Heart right ventricle (tissue), 16 donors: ENCODE data around the gene TMEM176A. TPM values are rescaled to one million over a fixed set of nuclear protein-coding genes. Genes with fewer than 3 reads are reported as not detected.

ENCODE experiments used
- ATAC-seq, 8 donors: fragments of 200-7000 bp; cut with Tn5 transposase; one replicate each; pipeline ENCODE4 v1.9.1; 2020; ENCODE audit warnings: mild to moderate bottlenecking in 8 of 8, moderate library complexity in 8 of 8, moderate number of reproducible peaks in 1 of 8
- DNase-seq, 2 donors: peaks; one replicate each; pipeline ENCODE4 v3.0.0-alpha.2; 2020
- H3K27ac ChIP-seq, 10 donors: fragments of 200-600 bp; sonication (generic) in 2 of 10; one replicate each; pipeline versions ENCODE4 v1.5.0 to v1.8.0; 2020 to 2022; ENCODE audit warnings: mild to moderate bottlenecking in 3 of 10
- H3K27me3 ChIP-seq, 7 donors: fragments of 200-600 bp; one replicate each; pipeline ENCODE4 v1.8.0; 2021 to 2022; ENCODE audit warnings: mild to moderate bottlenecking in 2 of 7
- H3K36me3 ChIP-seq, 9 donors: fragments of 200-600 bp; sonication (generic) in 1 of 9; one replicate each; pipeline versions ENCODE4 v1.5.0 to v1.8.0; 2020 to 2022; ENCODE audit warnings: mild to moderate bottlenecking in 2 of 9
- H3K4me1 ChIP-seq, 9 donors: fragments of 200-600 bp; sonication (generic) in 1 of 9; one replicate each; pipeline versions ENCODE4 v1.5.0 to v1.8.0; 2020 to 2022; ENCODE audit warnings: mild to moderate bottlenecking in 4 of 9
- H3K4me3 ChIP-seq, 10 donors: fragments of 200-600 bp; sonication (generic) in 2 of 10; one replicate each; pipeline versions ENCODE4 v1.5.0 to v1.8.0; 2020 to 2022; ENCODE audit warnings: mild to moderate bottlenecking in 7 of 10, moderate library complexity in 2 of 10
- H3K9me3 ChIP-seq, 11 donors: fragments of 200-600 bp in 10 of 11; sonication (generic) in 2 of 11; one replicate each; pipeline versions ENCODE4 v1.5.0 to v1.8.0; 2013 to 2022; ENCODE audit warnings: mild to moderate bottlenecking in 2 of 11, control low read depth in 1 of 11, moderate library complexity in 1 of 11
- WGBS, 2 donors: extraction: QIAGEN DNeasy Blood & Tissue Kit; methylation state at CpG; one replicate each; pipeline ENCODE4 v1.1.7; 2013; ENCODE audit warnings: inconsistent platforms in 1 of 2; 5-methylcytosine and 5-hydroxymethylcytosine counted together
- intact Hi-C, 10 donors: fragments of 100-400 bp; cut with DNase I; formaldehyde crosslinking; loops; one replicate each; pipeline versions ENCODE4 v1.11.1 to v1.14.2; 2022
- polyA plus RNA-seq, 2 donors: library from polyadenylated mRNA; stranded (reverse); fragments of 200-250 nt; gene quantifications; one replicate each; pipeline ENCODE4 v1.2.3, GENCODE V29; 2013
- total RNA-seq, 10 donors: library from RNA; stranded (reverse); fragmentation: NEBNext Ultra II Directional in 3 of 10; extraction: Animal tissue kit (Norgen Biotek cat#: 25700) in 3 of 10; gene quantifications; one replicate each; pipeline versions ENCODE4 v1.2.1 to v1.2.4, GENCODE V29; 2021 to 2023
- TF ChIP-seq, protein P1 (sequence below), 9 donors: fragments of 200-600 bp; sonication (generic) in 2 of 9; IDR thresholded peaks; one replicate each; pipeline versions ENCODE4 v1.5.0 to v1.8.0; 2021 to 2022; ENCODE audit warnings: antibody characterized with exemption in 9 of 9, mild to moderate bottlenecking in 5 of 9, moderate library complexity in 1 of 9
- donor health status: Arrhythmogenic right ventricular cardiomyopathy.
- donor health status: ischemic (EF 13 %, LVEDD 7.1; RV severe dilation, severe dysfunction).
- donor health status: healthy with polysubstance abuse.
- donor health status: DM: no; HTN: yes; CAD: no.
- donor health status: DM: no; HTN: no; CAD: no.
- donor health status: ischemic (EF 25% LVEDD 6.9; RV normal size, moderate dysfunction).
- donor health status: ischemic (EF 25% LVEDD 5.7; RV mildly dilated, moderate dysfunction).
- donor health status: healthy.
- donor health status: DM: yes; HTN: yes; CAD: no.
- donor health status: Ischemic cardiomyopathy.
- donor health status: ischemic (EF 35%, LVEDD 5.7; RV mildly dilated, moderate dysfunction).
- donor health status: nonischemic (EF 11% LVEDD 7.7; RV severe dilation, severe dysfunction).
- donor health status: DM: yes; HTN: yes; CAD: no.
- donor health status: PGD.
- donor health status: ischemic (EF 29% LVEDD 5.4; RV normal size, mild dysfunction).
- donor health status: nonischemic (EF 23%, LVEDD 6.1; RV moderate dilation, normal function).

Gene TMEM176A
- total and polyA plus RNA-seq, 12 donors = 12.1 to 86.6 (median 18.7) TPM

DNA sequence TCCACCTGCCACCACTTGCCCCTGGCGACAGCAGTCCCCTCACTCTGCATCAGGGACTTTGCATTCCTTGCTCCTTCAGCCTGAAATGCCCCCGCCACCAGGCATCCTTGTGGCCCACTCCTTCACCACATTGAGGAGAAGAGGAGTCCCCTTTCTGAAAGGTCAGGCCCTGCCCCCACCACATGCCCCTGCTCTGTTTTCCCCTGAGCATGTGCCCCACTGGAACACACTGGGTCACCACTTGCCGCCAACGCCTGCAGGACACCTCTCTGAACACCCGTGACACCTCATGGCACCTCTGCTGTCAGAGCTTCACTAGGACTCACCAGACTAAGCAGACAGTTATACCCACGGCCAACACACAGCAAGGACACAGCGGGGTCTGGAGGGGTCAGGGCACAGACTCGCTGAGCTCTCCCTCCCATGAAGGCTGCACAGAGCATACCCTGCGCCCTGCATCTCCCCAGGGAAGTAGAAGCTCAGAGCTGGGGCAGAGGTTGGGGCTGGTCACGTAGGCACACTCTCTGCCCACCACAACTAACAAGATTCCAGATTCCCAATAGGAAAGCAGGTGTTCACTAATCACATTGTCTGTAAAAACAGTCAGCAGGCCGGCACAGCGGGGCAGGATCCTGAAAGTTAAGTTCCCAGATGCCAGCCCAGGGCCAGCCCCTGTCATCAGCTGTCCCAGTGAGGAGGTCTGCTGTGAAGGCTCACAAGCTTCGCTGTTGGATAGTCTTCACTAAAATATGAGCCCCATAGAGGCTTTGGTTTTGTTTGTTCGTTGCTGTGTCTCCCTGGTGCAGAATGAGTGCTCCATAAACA is 45.9 kb downstream of the TMEM176A start:
- Histone ChIP-seq H3K4me3 (no peak overlapping the region), H3K4me1 (peaks cover 0 to 18% (median 6%) of the 10 kb centered on the region in 9 donors), H3K27me3 (peaks cover 0 to 5% (median 0%) of the 10 kb centered on the region in 7 donors), H3K36me3 (no peaks in the 10 kb centered on the region), H3K27ac (no peak overlapping the region), H3K9me3 (no peaks in the 10 kb centered on the region)
- intact Hi-C loops = loop anchor here in 1 of 10 donors (5.0 kb wide), 1 partner anchor 49 kb away; no protein-coding TSS in a partner anchor
- TF ChIP-seq, protein P1, sequence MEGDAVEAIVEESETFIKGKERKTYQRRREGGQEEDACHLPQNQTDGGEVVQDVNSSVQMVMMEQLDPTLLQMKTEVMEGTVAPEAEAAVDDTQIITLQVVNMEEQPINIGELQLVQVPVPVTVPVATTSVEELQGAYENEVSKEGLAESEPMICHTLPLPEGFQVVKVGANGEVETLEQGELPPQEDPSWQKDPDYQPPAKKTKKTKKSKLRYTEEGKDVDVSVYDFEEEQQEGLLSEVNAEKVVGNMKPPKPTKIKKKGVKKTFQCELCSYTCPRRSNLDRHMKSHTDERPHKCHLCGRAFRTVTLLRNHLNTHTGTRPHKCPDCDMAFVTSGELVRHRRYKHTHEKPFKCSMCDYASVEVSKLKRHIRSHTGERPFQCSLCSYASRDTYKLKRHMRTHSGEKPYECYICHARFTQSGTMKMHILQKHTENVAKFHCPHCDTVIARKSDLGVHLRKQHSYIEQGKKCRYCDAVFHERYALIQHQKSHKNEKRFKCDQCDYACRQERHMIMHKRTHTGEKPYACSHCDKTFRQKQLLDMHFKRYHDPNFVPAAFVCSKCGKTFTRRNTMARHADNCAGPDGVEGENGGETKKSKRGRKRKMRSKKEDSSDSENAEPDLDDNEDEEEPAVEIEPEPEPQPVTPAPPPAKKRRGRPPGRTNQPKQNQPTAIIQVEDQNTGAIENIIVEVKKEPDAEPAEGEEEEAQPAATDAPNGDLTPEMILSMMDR (IDR thresholded peaks at IDR 0.05) = no peak
- WGBS, 2 donors = 92 to 94% methylated on average over 14 of the region's 14 CpGs
- no peak for DNase-seq
- ATAC-seq = peak in 3 of 8 donors; percentile 20 to 58 (median 31)

DNA sequence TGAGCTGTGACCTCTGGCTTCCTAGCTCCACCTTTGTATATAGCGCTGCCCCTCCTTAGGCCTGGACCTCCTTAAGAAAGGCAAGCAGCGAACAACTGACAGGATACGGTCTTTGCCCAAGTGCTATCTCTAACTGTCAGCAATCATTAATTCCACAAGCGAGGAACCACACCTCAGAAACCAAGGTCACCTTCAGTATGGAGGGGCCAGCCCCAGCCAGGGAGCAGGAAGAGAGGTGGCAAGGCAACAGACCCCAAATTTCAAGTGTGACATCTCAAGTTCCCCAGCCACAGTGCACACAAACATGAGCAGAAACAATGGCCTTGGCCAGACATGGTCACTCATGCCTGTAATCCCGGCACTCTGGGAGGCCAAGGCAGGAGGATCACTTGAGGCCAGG is 47.0 kb downstream of the TMEM176A start:
- DNase-seq (no peak), ATAC-seq (no peak)
- H3K4me1 ChIP-seq = peaks cover 0 to 18% (median 6%) of the 10 kb centered on the region in 9 donors
- no peak overlapping the region for H3K4me3 ChIP-seq
- TF ChIP-seq, protein P1 (IDR thresholded peaks at IDR 0.05) = no peak
- H3K36me3 ChIP-seq = no peaks in the 10 kb centered on the region
- WGBS, 2 donors = 88 to 89% methylated on average over 5 of the region's 5 CpGs
- no peaks in the 10 kb centered on the region for H3K9me3 ChIP-seq
- intact Hi-C loops = loop anchor here in 1 of 10 donors (5.0 kb wide), 1 partner anchor 50 kb away; no protein-coding TSS in a partner anchor
- no peak overlapping the region for H3K27ac ChIP-seq
- peaks cover 0 to 15% (median 0%) of the 10 kb centered on the region in 7 donors for H3K27me3 ChIP-seq

GRCh38 chr7:150848111-150848510 is 47.5 kb downstream of the TMEM176A start:
- TF ChIP-seq, protein P1 (IDR thresholded peaks at IDR 0.05) = no peak
- no peaks in the 10 kb centered on the region for H3K9me3 ChIP-seq
- DNase-seq (no peak), ATAC-seq (no peak)
- H3K27me3 ChIP-seq = peaks cover 0 to 17% (median 0%) of the 10 kb centered on the region in 7 donors
- no peaks in the 10 kb centered on the region for H3K36me3 ChIP-seq
- intact Hi-C loops = loop anchor here in 1 of 10 donors (5.0 kb wide), 1 partner anchor 51 kb away; no protein-coding TSS in a partner anchor
- WGBS, 2 donors = 86 to 95% methylated on average over 8 of the region's 8 CpGs
- peaks cover 0 to 18% (median 6%) of the 10 kb centered on the region in 9 donors for H3K4me1 ChIP-seq
- H3K4me3 ChIP-seq = no peak overlapping the region
- no peak overlapping the region for H3K27ac ChIP-seq

- Histone ChIP-seq H3K9me3 (no peaks in the 10 kb centered on the region), H3K27me3 (peaks cover 0 to 17% (median 0%) of the 10 kb centered on the region in 7 donors), H3K4me3 (no peak overlapping the region), H3K27ac (no peak overlapping the region), H3K4me1 (peaks cover 0 to 18% (median 6%) of the 10 kb centered on the region in 9 donors), H3K36me3 (no peaks in the 10 kb centered on the region)
- no peak for DNase-seq
- 85 to 90% methylated on average over 3 of the region's 3 CpGs for WGBS, 2 donors
- intact Hi-C loops = loop anchor here in 1 of 10 donors (5.0 kb wide), 1 partner anchor 51 kb away; no protein-coding TSS in a partner anchor
- no peak for ATAC-seq
- TF ChIP-seq, protein P1 (IDR thresholded peaks at IDR 0.05) = no peak
Measured at GRCh38 chr7:150848561-150849115, 48.1 kb downstream of the TMEM176A start.
